GM23338 (cell line): Measurements from ENCODE around the gene MTREX. TPM values are rescaled to one million over a fixed set of nuclear protein-coding genes. Genes with fewer than 3 reads are reported as not detected.

ENCODE experiments used
- ATAC-seq: fragments of 200-7000 bp; cut with Tn5 transposase; 3 replicates; pipeline ENCODE4 v1.9.1; 2020
- DNase-seq: peaks from one replicate; pipeline ENCODE4 v3.0.0-alpha.2; 2015; ENCODE audit warnings: low spot score
- H2AFZ ChIP-seq: fragments of 200-600 bp; sonication (generic); 2 replicates; pipeline ENCODE4 v1.8.0; 2016; ENCODE audit warnings: antibody characterized with exemption, mild to moderate bottlenecking, moderate library complexity
- H3F3A ChIP-seq: fragments of 200-600 bp; sonication (generic); replicated peaks from 2 replicates; pipeline ENCODE4 v1.8.0; 2017; ENCODE audit warnings: antibody characterized with exemption, mixed run types, low read depth
- H3K27ac ChIP-seq: fragments of 200-600 bp; sonication (generic); 2 replicates; pipeline ENCODE4 v1.6.1; 2016; ENCODE audit warnings: low read depth
- H3K27me3 ChIP-seq: fragments of 200-600 bp; sonication (generic); 2 replicates; pipeline ENCODE4 v1.8.0; 2016; ENCODE audit warnings: mild to moderate bottlenecking, mixed run types, moderate library complexity; ENCODE audit not compliant: insufficient read depth
- H3K36me3 ChIP-seq: fragments of 200-600 bp; sonication (generic); 2 replicates; pipeline ENCODE4 v1.8.0; 2016; ENCODE audit warnings: mild to moderate bottlenecking; ENCODE audit not compliant: insufficient read depth
- H3K4me1 ChIP-seq: fragments of 200-600 bp; sonication (generic); 2 replicates; pipeline ENCODE4 v1.8.0; 2016; ENCODE audit warnings: mild to moderate bottlenecking, moderate library complexity; ENCODE audit not compliant: insufficient read depth
- H3K4me2 ChIP-seq: fragments of 200-600 bp; sonication (generic); 2 replicates; pipeline ENCODE4 v1.7.1; 2017; ENCODE audit warnings: mixed run types
- H3K4me3 ChIP-seq: fragments of 200-600 bp; sonication (generic); 2 replicates; pipeline ENCODE4 v1.6.1; 2016; ENCODE audit warnings: mixed run types
- H3K79me2 ChIP-seq: fragments of 200-600 bp; sonication (generic); replicated peaks from 2 replicates; pipeline ENCODE4 v1.8.0; 2017; ENCODE audit warnings: mild to moderate bottlenecking; ENCODE audit not compliant: insufficient read depth
- H3K9me2 ChIP-seq: fragments of 200-600 bp; sonication (generic); 2 replicates; pipeline ENCODE4 v1.8.0; 2017; ENCODE audit not compliant: insufficient read depth
- H4K20me1 ChIP-seq: fragments of 200-600 bp; sonication (generic); replicated peaks from 2 replicates; pipeline ENCODE4 v1.8.0; 2017; ENCODE audit warnings: mild to moderate bottlenecking; ENCODE audit not compliant: insufficient read depth
- H3K27ac Mint-ChIP-seq: 2 replicates; pipeline ENCODE4 v1.8.0; 2020; ENCODE audit warnings: inconsistent platforms, mild to moderate bottlenecking, moderate library complexity, mixed read lengths
- H3K27me3 Mint-ChIP-seq: 3 replicates; pipeline ENCODE4 v1.8.0; 2022; ENCODE audit warnings: low read depth, mild to moderate bottlenecking, moderate library complexity, mixed read lengths, inconsistent platforms; ENCODE audit not compliant: insufficient read depth, poor library complexity
- H3K36me3 Mint-ChIP-seq: 3 replicates; pipeline ENCODE4 v1.8.0; 2021; ENCODE audit warnings: low read depth, mild to moderate bottlenecking, inconsistent platforms, moderate library complexity, mixed read lengths
- H3K4me1 Mint-ChIP-seq: 3 replicates; pipeline ENCODE4 v1.8.0; 2020; ENCODE audit warnings: mild to moderate bottlenecking, inconsistent platforms, mixed read lengths
- H3K4me3 Mint-ChIP-seq: 3 replicates; pipeline ENCODE4 v1.8.0; 2021; ENCODE audit warnings: moderate library complexity, mild to moderate bottlenecking, inconsistent platforms, mixed read lengths
- H3K9me3 Mint-ChIP-seq: 3 replicates; pipeline ENCODE4 v1.8.0; 2020; ENCODE audit warnings: moderate library complexity, mild to moderate bottlenecking, inconsistent platforms, mixed read lengths
- CREB1 ChIP-seq: fragments of 250-450 bp; sonication (Bioruptor Pico); IDR thresholded peaks from 2 replicates; pipeline ENCODE4 v1.5.0; 2020; ENCODE audit warnings: low read depth, mild to moderate bottlenecking, moderate library complexity
- EZH2 ChIP-seq: fragments of 200-600 bp; sonication (generic); IDR thresholded peaks from one replicate; pipeline ENCODE4 v1.8.0; 2017; ENCODE audit warnings: antibody characterized with exemption, mild to moderate bottlenecking, low read depth; ENCODE audit not compliant: unreplicated experiment
- EZH2phosphoT487 ChIP-seq: fragments of 200-600 bp; sonication (generic); IDR thresholded peaks from one replicate; pipeline ENCODE4 v1.8.1; 2018; ENCODE audit warnings: antibody characterized with exemption; ENCODE audit not compliant: unreplicated experiment
- JUNB ChIP-seq: IDR thresholded peaks from one replicate; pipeline ENCODE4 v1.6.1; 2016; ENCODE audit warnings: antibody characterized with exemption; ENCODE audit not compliant: unreplicated experiment
- NANOG ChIP-seq: IDR thresholded peaks from 2 replicates; pipeline ENCODE4 v1.6.1; 2016; ENCODE audit warnings: antibody characterized with exemption, borderline replicate concordance
- POLR2AphosphoS5 ChIP-seq: IDR thresholded peaks from 2 replicates; pipeline ENCODE4 v1.6.1; 2016; ENCODE audit warnings: antibody characterized with exemption, low read depth
- STAT1 ChIP-seq: IDR thresholded peaks from one replicate; pipeline ENCODE4 v1.6.1; 2016; ENCODE audit warnings: antibody characterized with exemption; ENCODE audit not compliant: unreplicated experiment
- ZNF114 ChIP-seq: fragments of 250-450 bp; sonication (Bioruptor Pico); IDR thresholded peaks from 2 replicates; pipeline ENCODE4 v1.5.0; 2020; ENCODE audit warnings: mild to moderate bottlenecking, moderate library complexity
- ZNF331 ChIP-seq: fragments of 250-450 bp; sonication (Bioruptor Pico); IDR thresholded peaks from 2 replicates; pipeline ENCODE4 v1.5.0; 2020; ENCODE audit warnings: low read depth, mild to moderate bottlenecking, moderate library complexity
- polyA plus RNA-seq: library from polyadenylated mRNA; unstranded; fragments of >200 nt; fragmentation: Nextera tagmentation; extraction: Ambion mirVana; gene quantifications from 2 replicates; pipeline ENCODE4 v1.2.1, GENCODE V29; 2016
- total RNA-seq: library from RNA; depleted of rRNA; stranded (reverse); fragments of >200 nt; shearing (Covaris generic); gene quantifications from 2 replicates; pipeline ENCODE4 v1.2.3, GENCODE V29; 2014
- TF ChIP-seq, protein P1 (sequence below): IDR thresholded peaks from 2 replicates; pipeline ENCODE4 v1.6.1; 2016; ENCODE audit warnings: antibody characterized with exemption
- TF ChIP-seq, protein P2 (sequence below): IDR thresholded peaks from one replicate; pipeline ENCODE4 v1.6.1; 2018; ENCODE audit warnings: antibody characterized with exemption; ENCODE audit not compliant: unreplicated experiment
- TF ChIP-seq, protein P3 (sequence below), 2 experiments: fragments of 200-600 bp in 1 of 2; sonication (generic) in 1 of 2; conservative IDR thresholded peaks; 2 replicates each; pipeline versions ENCODE4 v1.5.1 to v1.6.1; 2016 to 2017; ENCODE audit warnings: antibody characterized with exemption in 2 of 2, low read depth in 2 of 2, mild to moderate bottlenecking in 2 of 2, moderate library complexity in 1 of 2
- TF ChIP-seq, protein P4 (sequence below): fragments of 250-450 bp; sonication (Bioruptor Pico); IDR thresholded peaks from 2 replicates; pipeline ENCODE4 v1.5.0; 2020; ENCODE audit warnings: mild to moderate bottlenecking, moderate library complexity

MTREX gene
- total and polyA plus RNA-seq, 2 experiments from 2014 or later = 47.5 to 94.9 TPM

DNA sequence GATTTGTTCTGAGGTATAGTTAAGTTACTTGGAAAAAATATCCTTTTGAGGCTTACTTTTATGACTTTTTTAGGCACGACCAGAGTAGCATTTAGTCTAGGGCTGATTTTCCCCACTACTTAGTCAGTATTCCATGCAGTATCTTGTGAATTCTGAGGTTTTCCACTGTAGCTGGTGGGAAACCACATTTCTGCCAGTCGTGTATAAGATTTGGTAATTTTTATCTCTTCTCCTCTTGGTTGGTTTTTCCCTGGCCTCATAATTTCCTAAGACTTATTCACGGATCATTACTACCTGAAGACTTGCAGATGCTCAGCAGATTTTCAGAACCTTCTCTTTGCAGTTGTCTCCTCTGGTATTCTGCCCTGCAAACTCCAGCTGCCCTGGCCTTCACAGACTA is 23.5 kb downstream of the MTREX start:
- H3K4me1 Mint-ChIP-seq = no peaks in the 10 kb centered on the region
- Histone ChIP-seq H4K20me1 (peaks cover 4% of the 10 kb centered on the region), H3K9me2 (no peaks in the 10 kb centered on the region), H3K79me2 (peaks cover 90% of the 10 kb centered on the region), H3K4me3 (no peak overlapping the region), H3K36me3 (peaks cover 9% of the 10 kb centered on the region; the same call in 1 of the 2 replicates), H2AFZ (no peak overlapping the region), H3K4me1 (no peaks in the 10 kb centered on the region), H3K4me2 (no peak overlapping the region), H3K27ac (no peak overlapping the region), H3F3A (no peaks in the 10 kb centered on the region), H3K27me3 (no peaks in the 10 kb centered on the region)
- peaks cover 48% of the 10 kb centered on the region for H3K36me3 Mint-ChIP-seq
- H3K27me3 Mint-ChIP-seq = no peaks in the 10 kb centered on the region
- no peak for ATAC-seq
- H3K9me3 Mint-ChIP-seq = no peaks in the 10 kb centered on the region
- no peak for TF ChIP-seq EZH2
- no peak for TF ChIP-seq JUNB
- TF ChIP-seq, protein P1, sequence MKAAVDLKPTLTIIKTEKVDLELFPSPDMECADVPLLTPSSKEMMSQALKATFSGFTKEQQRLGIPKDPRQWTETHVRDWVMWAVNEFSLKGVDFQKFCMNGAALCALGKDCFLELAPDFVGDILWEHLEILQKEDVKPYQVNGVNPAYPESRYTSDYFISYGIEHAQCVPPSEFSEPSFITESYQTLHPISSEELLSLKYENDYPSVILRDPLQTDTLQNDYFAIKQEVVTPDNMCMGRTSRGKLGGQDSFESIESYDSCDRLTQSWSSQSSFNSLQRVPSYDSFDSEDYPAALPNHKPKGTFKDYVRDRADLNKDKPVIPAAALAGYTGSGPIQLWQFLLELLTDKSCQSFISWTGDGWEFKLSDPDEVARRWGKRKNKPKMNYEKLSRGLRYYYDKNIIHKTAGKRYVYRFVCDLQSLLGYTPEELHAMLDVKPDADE = no peak
- TF ChIP-seq, protein P2, sequence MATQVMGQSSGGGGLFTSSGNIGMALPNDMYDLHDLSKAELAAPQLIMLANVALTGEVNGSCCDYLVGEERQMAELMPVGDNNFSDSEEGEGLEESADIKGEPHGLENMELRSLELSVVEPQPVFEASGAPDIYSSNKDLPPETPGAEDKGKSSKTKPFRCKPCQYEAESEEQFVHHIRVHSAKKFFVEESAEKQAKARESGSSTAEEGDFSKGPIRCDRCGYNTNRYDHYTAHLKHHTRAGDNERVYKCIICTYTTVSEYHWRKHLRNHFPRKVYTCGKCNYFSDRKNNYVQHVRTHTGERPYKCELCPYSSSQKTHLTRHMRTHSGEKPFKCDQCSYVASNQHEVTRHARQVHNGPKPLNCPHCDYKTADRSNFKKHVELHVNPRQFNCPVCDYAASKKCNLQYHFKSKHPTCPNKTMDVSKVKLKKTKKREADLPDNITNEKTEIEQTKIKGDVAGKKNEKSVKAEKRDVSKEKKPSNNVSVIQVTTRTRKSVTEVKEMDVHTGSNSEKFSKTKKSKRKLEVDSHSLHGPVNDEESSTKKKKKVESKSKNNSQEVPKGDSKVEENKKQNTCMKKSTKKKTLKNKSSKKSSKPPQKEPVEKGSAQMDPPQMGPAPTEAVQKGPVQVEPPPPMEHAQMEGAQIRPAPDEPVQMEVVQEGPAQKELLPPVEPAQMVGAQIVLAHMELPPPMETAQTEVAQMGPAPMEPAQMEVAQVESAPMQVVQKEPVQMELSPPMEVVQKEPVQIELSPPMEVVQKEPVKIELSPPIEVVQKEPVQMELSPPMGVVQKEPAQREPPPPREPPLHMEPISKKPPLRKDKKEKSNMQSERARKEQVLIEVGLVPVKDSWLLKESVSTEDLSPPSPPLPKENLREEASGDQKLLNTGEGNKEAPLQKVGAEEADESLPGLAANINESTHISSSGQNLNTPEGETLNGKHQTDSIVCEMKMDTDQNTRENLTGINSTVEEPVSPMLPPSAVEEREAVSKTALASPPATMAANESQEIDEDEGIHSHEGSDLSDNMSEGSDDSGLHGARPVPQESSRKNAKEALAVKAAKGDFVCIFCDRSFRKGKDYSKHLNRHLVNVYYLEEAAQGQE = no peak
- no peak for TF ChIP-seq STAT1
- no peak for TF ChIP-seq EZH2phosphoT487
- no peak for TF ChIP-seq NANOG
- TF ChIP-seq, protein P3, sequence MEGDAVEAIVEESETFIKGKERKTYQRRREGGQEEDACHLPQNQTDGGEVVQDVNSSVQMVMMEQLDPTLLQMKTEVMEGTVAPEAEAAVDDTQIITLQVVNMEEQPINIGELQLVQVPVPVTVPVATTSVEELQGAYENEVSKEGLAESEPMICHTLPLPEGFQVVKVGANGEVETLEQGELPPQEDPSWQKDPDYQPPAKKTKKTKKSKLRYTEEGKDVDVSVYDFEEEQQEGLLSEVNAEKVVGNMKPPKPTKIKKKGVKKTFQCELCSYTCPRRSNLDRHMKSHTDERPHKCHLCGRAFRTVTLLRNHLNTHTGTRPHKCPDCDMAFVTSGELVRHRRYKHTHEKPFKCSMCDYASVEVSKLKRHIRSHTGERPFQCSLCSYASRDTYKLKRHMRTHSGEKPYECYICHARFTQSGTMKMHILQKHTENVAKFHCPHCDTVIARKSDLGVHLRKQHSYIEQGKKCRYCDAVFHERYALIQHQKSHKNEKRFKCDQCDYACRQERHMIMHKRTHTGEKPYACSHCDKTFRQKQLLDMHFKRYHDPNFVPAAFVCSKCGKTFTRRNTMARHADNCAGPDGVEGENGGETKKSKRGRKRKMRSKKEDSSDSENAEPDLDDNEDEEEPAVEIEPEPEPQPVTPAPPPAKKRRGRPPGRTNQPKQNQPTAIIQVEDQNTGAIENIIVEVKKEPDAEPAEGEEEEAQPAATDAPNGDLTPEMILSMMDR (conservative IDR thresholded peaks at IDR 0.05; ENCODE audit: low read depth in 2 of 2) = no peak
- no peak for TF ChIP-seq POLR2AphosphoS5
- no peak for TF ChIP-seq ZNF114
- no peak for TF ChIP-seq ZNF331 (CRISPR knock-in tag)
- TF ChIP-seq CREB1 = no peak
- TF ChIP-seq, protein P4, sequence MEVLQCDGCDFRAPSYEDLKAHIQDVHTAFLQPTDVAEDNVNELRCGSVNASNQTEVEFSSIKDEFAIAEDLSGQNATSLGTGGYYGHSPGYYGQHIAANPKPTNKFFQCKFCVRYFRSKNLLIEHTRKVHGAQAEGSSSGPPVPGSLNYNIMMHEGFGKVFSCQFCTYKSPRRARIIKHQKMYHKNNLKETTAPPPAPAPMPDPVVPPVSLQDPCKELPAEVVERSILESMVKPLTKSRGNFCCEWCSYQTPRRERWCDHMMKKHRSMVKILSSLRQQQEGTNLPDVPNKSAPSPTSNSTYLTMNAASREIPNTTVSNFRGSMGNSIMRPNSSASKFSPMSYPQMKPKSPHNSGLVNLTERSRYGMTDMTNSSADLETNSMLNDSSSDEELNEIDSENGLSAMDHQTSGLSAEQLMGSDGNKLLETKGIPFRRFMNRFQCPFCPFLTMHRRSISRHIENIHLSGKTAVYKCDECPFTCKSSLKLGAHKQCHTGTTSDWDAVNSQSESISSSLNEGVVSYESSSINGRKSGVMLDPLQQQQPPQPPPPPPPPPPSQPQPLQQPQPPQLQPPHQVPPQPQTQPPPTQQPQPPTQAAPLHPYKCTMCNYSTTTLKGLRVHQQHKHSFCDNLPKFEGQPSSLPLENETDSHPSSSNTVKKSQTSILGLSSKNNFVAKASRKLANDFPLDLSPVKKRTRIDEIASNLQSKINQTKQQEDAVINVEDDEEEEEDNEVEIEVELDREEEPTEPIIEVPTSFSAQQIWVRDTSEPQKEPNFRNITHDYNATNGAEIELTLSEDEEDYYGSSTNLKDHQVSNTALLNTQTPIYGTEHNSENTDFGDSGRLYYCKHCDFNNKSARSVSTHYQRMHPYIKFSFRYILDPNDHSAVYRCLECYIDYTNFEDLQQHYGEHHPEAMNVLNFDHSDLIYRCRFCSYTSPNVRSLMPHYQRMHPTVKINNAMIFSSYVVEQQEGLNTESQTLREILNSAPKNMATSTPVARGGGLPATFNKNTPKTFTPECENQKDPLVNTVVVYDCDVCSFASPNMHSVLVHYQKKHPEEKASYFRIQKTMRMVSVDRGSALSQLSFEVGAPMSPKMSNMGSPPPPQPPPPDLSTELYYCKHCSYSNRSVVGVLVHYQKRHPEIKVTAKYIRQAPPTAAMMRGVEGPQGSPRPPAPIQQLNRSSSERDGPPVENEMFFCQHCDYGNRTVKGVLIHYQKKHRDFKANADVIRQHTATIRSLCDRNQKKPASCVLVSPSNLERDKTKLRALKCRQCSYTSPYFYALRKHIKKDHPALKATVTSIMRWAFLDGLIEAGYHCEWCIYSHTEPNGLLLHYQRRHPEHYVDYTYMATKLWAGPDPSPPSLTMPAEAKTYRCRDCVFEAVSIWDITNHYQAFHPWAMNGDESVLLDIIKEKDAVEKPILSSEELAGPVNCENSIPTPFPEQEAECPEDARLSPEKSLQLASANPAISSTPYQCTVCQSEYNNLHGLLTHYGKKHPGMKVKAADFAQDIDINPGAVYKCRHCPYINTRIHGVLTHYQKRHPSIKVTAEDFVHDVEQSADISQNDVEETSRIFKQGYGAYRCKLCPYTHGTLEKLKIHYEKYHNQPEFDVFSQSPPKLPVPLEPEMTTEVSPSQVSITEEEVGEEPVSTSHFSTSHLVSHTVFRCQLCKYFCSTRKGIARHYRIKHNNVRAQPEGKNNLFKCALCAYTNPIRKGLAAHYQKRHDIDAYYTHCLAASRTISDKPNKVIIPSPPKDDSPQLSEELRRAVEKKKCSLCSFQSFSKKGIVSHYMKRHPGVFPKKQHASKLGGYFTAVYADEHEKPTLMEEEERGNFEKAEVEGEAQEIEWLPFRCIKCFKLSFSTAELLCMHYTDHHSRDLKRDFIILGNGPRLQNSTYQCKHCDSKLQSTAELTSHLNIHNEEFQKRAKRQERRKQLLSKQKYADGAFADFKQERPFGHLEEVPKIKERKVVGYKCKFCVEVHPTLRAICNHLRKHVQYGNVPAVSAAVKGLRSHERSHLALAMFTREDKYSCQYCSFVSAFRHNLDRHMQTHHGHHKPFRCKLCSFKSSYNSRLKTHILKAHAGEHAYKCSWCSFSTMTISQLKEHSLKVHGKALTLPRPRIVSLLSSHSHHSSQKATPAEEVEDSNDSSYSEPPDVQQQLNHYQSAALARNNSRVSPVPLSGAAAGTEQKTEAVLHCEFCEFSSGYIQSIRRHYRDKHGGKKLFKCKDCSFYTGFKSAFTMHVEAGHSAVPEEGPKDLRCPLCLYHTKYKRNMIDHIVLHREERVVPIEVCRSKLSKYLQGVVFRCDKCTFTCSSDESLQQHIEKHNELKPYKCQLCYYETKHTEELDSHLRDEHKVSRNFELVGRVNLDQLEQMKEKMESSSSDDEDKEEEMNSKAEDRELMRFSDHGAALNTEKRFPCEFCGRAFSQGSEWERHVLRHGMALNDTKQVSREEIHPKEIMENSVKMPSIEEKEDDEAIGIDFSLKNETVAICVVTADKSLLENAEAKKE (CRISPR knock-in tag) = no peak
- no peak for DNase-seq
- no peak overlapping the region for H3K4me3 Mint-ChIP-seq
- no peak overlapping the region for H3K27ac Mint-ChIP-seq
